ENCODE measurements around the gene CADPS. TPM values are rescaled to one million over a fixed set of nuclear protein-coding genes. Genes with fewer than 3 reads are reported as not detected.
A peak's percentile ranks its signal among the peaks of the same experiment; 100 is the strongest.

The CADPS gene
- total and polyA plus RNA-seq, 9 of the 15 experiments (the other 6 are each of a cell fraction or from before 2014, with no cell fraction given) = not detected

DNA sequence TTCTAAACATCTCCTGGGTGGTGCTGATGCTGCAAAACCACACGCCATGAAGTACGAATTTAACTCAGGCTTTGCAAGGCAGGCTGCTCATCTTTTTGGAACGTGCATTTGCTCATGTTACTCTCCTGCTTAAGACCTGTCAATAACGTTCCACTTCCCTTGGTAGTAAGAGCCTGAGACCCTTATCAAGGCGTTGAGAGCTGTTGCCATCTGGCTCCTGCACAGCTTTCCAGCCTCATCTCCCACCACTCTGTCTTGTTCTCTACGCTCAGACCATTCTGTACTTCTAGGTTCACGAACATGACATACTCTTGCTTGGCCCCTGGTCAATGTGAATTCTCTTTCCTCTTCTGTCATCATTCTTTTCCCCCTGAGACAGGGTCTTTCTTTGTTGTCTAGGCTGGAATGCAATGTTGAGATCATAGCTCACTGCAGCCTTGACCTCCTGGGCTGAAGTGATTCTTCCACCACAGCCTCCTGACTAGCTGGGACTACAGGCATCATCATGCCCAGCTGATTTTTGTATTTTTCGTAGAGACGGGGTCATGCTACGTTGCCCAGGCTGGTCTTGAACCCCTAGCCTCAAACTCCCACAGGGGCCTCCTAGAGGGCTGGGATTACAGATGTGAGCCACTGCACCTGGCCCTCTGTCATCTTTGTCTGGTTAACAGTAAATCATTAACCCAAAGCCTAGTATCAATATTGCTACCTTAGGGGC lies 202.8 kb downstream of the CADPS start:
- ChIA-PET CTCF (ENCODE audit: low intra/inter-chr PET ratio) (no interaction called here), POLR2A (interaction anchor here (0.6 kb wide), 1 partner anchor 17 kb away, joined by 3 read pairs; no protein-coding TSS in a partner anchor)
- H2AFZ ChIP-seq (ENCODE audit: low read depth, low read length) = no peak overlapping the region
- no TSS peak for BruUV-seq (replicated peaks)
- no peaks in the 10 kb centered on the region for H4K20me1 ChIP-seq (replicated peaks; ENCODE audit: control insufficient read depth, insufficient read depth, low read length)
- no peaks in the 10 kb centered on the region for H3K9me1 ChIP-seq (ENCODE audit: control insufficient read depth, insufficient read depth, low read length)
- TF ChIP-seq, protein P1, sequence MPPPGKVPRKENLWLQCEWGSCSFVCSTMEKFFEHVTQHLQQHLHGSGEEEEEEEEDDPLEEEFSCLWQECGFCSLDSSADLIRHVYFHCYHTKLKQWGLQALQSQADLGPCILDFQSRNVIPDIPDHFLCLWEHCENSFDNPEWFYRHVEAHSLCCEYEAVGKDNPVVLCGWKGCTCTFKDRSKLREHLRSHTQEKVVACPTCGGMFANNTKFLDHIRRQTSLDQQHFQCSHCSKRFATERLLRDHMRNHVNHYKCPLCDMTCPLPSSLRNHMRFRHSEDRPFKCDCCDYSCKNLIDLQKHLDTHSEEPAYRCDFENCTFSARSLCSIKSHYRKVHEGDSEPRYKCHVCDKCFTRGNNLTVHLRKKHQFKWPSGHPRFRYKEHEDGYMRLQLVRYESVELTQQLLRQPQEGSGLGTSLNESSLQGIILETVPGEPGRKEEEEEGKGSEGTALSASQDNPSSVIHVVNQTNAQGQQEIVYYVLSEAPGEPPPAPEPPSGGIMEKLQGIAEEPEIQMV (tag; conservative IDR thresholded peaks at IDR 0.05; ENCODE audit: low read depth) = no peak
- TF ChIP-seq, protein P2, sequence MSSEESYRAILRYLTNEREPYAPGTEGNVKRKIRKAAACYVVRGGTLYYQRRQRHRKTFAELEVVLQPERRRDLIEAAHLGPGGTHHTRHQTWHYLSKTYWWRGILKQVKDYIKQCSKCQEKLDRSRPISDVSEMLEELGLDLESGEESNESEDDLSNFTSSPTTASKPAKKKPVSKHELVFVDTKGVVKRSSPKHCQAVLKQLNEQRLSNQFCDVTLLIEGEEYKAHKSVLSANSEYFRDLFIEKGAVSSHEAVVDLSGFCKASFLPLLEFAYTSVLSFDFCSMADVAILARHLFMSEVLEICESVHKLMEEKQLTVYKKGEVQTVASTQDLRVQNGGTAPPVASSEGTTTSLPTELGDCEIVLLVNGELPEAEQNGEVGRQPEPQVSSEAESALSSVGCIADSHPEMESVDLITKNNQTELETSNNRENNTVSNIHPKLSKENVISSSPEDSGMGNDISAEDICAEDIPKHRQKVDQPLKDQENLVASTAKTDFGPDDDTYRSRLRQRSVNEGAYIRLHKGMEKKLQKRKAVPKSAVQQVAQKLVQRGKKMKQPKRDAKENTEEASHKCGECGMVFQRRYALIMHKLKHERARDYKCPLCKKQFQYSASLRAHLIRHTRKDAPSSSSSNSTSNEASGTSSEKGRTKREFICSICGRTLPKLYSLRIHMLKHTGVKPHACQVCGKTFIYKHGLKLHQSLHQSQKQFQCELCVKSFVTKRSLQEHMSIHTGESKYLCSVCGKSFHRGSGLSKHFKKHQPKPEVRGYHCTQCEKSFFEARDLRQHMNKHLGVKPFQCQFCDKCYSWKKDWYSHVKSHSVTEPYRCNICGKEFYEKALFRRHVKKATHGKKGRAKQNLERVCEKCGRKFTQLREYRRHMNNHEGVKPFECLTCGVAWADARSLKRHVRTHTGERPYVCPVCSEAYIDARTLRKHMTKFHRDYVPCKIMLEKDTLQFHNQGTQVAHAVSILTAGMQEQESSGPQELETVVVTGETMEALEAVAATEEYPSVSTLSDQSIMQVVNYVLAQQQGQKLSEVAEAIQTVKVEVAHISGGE (CRISPR knock-in tag; IDR thresholded peaks at IDR 0.05) = peak in 1 of 3 experiments; percentile 41; a peak in 2 of 6 replicates
- intact Hi-C loops (cut with micrococcal nuclease) (no loop called here), in situ Hi-C loops (cut with MboI) (no loop called here)
- no peak for DNase-seq (ENCODE audit: extremely low read depth in 1 of 4, low spot score in 3 of 4)
- ATAC-seq = no peak
- H3K4me2 ChIP-seq (ENCODE audit: insufficient read depth, low read length) = no peak overlapping the region
- no peaks in the 10 kb centered on the region for H3K79me2 ChIP-seq (ENCODE audit: control insufficient read depth, insufficient read depth, low read length)
- H3K4me3 ChIP-seq = no peak overlapping the region
- H3K36me3 ChIP-seq (ENCODE audit: control insufficient read depth, insufficient read depth, low read length) = no peaks in the 10 kb centered on the region
- no peaks in the 10 kb centered on the region for H3K4me1 ChIP-seq (replicated peaks in 1 of 2; ENCODE audit: control insufficient read depth in 2 of 2, insufficient read depth in 2 of 2, low read length in 2 of 2)
- no peak for FAIRE-seq
- H3K9me3 ChIP-seq (replicated peaks; ENCODE audit: control insufficient read depth, insufficient read depth, low read depth, low read length) = no peaks in the 10 kb centered on the region
- WGBS (ENCODE audit: insufficient coverage, low coverage, missing lambda C conversion rate) = 2% methylated on average over 9 of the region's 10 CpGs
- no peak overlapping the region for H3K9ac ChIP-seq (ENCODE audit: insufficient read depth in 1 of 2, low read depth in 2 of 2, low read length in 2 of 2)
- no peak overlapping the region for H3K27ac ChIP-seq (ENCODE audit: extremely low read depth, low read depth, low read length)
- H3K27me3 ChIP-seq (ENCODE audit: control insufficient read depth in 2 of 2, insufficient read depth in 2 of 2, low read length in 2 of 2) = no peaks in the 10 kb centered on the region

Data from K562 (cell line).